Activated naive CD8-positive, alpha-beta T cell (primary cell): ENCODE data around the gene WBP1.
"Not testable (repeated sequence)": the region's sequence is repeated elsewhere in the genome, so short reads cannot be mapped to it uniquely, and the experiment has no call there.

ENCODE experiments used
- H3K27ac Mint-ChIP-seq: one replicate; pipeline ENCODE4 v1.8.0; 2021; ENCODE audit warnings: mixed read lengths
- H3K27me3 Mint-ChIP-seq: one replicate; pipeline ENCODE4 v1.8.0; 2021; ENCODE audit warnings: mixed read lengths
- H3K36me3 Mint-ChIP-seq: one replicate; pipeline ENCODE4 v1.8.0; 2021; ENCODE audit warnings: mixed read lengths
- H3K4me1 Mint-ChIP-seq: one replicate; pipeline ENCODE4 v1.8.0; 2021; ENCODE audit warnings: low read depth, mixed read lengths
- H3K4me3 Mint-ChIP-seq: one replicate; pipeline ENCODE4 v1.8.0; 2021; ENCODE audit warnings: mild to moderate bottlenecking, mixed read lengths
- H3K9me3 Mint-ChIP-seq: one replicate; pipeline ENCODE4 v1.8.0; 2021; ENCODE audit warnings: low read depth, mixed read lengths

WBP1 gene

GRCh38 chr2:74458132-74458937, at the start of gene WBP1:
WBP1 (plus strand) TSS chr2:74458438; CDS start chr2:74458603, 165 bp downstream.
- Mint-ChIP-seq H3K4me1 (peaks cover 60% of the 10 kb centered on the region), H3K36me3 (peaks cover 10% of the 10 kb centered on the region), H3K4me3 (peak within 1 kb of the TSS; percentile 98), H3K27ac (peak within 1 kb of the TSS; percentile 98), H3K27me3 (no peaks in the 10 kb centered on the region), H3K9me3 (no peaks in the 10 kb centered on the region)

- Mint-ChIP-seq H3K9me3 (no peaks in the 10 kb centered on the region), H3K27me3 (peaks cover 1% of the 10 kb centered on the region), H3K36me3 (no peaks in the 10 kb centered on the region), H3K4me1 (peaks cover 18% of the 10 kb centered on the region), H3K27ac (no peak overlapping the region), H3K4me3 (no peak overlapping the region)
Observed at GRCh38 chr2:74413001-74413698, 45.1 kb upstream of the WBP1 start.

DNA sequence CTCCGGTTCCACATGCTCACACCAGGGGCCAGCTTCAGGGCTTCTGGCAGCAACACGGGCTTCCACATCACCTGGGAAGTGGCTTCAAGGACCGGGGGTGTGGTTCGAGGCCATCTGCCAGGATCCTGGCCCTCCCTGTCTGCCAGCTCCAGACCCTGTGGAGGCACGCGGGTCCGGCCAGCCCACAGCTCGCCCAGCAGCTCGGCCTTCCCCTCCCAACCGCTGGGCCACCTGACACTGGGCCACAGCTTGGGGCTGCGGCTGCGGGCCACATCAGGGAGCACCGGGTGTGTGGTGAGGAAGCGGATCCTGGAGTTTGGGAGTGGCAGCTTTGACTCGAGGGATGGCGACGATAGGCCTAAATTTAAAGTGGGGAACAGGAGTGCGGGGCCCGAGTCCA, 43.8 kb upstream of the WBP1 start:
- no peak overlapping the region for H3K27ac Mint-ChIP-seq
- H3K4me1 Mint-ChIP-seq: peaks cover 18% of the 10 kb centered on the region
- H3K27me3 Mint-ChIP-seq: peaks cover under 1% of the 10 kb centered on the region
- no peaks in the 10 kb centered on the region for H3K9me3 Mint-ChIP-seq
- peak overlapping the region; percentile 66 for H3K4me3 Mint-ChIP-seq
- no peaks in the 10 kb centered on the region for H3K36me3 Mint-ChIP-seq

DNA sequence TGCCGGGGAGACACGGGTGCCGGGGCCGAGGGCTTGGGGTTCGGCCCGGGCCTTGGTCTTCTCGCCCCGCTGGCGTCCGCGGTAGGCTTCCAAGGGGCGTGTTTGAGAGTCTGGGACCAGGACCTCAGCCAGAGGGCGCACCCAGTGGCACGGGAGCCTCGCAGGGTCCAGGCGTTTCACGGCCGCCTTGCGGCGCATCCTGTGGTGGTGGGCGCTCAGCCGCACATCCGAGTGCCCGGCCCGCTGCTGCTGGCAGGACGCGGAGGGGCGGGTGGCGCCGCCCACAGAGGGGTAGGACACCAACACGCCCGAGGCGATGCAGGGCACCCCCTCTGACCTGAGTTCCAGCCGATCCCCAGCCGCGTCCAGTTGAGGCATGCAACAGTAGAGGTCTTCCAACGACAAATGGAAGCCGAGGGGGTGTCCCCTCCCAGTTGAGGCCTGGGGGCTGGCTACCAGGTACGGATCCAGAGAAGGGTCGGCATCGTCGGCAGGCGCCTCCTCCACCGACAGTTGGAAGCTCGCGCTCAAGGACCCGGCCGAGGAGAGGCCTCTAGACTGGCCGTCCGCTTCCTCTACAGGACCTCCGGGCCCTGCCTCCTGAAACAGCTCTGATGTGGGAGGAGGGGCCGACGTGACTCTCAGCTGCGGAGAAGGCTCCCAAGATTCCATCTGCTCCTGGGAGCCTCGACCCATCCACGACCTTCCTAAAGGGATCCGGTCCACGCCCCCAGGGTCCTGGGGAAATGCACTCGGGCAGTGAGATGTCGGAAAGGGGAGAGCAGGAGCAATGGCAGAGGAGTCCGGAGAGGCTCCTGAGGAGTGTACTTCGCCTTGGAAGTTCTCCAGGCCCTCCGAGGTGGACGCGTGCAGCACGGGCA, 43.1 kb upstream of the WBP1 start:
- H3K27me3 Mint-ChIP-seq: no peaks in the 10 kb centered on the region
- no peaks in the 10 kb centered on the region for H3K36me3 Mint-ChIP-seq
- no peak overlapping the region for H3K27ac Mint-ChIP-seq
- H3K4me1 Mint-ChIP-seq: peaks cover 22% of the 10 kb centered on the region
- H3K4me3 Mint-ChIP-seq: peak overlapping the region; percentile 66
- H3K9me3 Mint-ChIP-seq: no peaks in the 10 kb centered on the region

GRCh38 chr2:74415762-74416395, 42.4 kb upstream of the WBP1 start:
- Mint-ChIP-seq H3K9me3 (no peaks in the 10 kb centered on the region), H3K27ac (no peak overlapping the region), H3K36me3 (no peaks in the 10 kb centered on the region), H3K4me1 (peaks cover 27% of the 10 kb centered on the region), H3K4me3 (peak overlapping the region; percentile 65), H3K27me3 (no peaks in the 10 kb centered on the region)

GRCh38 chr2:74416778-74417177, 41.5 kb upstream of the WBP1 start:
- no peak overlapping the region for H3K27ac Mint-ChIP-seq
- H3K4me1 Mint-ChIP-seq: peaks cover 32% of the 10 kb centered on the region
- H3K27me3 Mint-ChIP-seq: no peaks in the 10 kb centered on the region
- no peaks in the 10 kb centered on the region for H3K9me3 Mint-ChIP-seq
- H3K36me3 Mint-ChIP-seq: no peaks in the 10 kb centered on the region
- no peak overlapping the region for H3K4me3 Mint-ChIP-seq

DNA sequence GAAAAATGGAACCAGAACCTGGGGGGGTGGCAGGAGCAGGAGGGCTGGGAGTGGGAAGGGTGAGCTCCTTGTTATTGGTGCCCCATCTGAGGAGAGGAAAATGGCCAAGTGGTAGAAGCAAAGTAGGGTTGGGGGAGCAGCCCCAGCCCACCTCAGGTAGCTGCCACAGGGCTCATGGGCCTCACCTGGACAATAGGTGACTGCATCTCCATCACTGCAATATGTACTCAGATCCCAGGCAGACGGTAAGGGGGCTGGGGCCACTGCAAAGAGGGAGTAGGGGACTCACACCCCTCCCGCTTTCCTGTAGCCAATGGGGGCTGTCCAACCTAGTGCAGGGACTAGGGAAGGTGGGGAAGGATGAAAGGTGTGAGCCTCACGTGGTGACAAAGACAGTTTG, 41.0 kb upstream of the WBP1 start:
- peaks cover 32% of the 10 kb centered on the region for H3K4me1 Mint-ChIP-seq
- no peak overlapping the region for H3K27ac Mint-ChIP-seq
- H3K4me3 Mint-ChIP-seq: no peak overlapping the region
- H3K27me3 Mint-ChIP-seq: no peaks in the 10 kb centered on the region
- H3K9me3 Mint-ChIP-seq: no peaks in the 10 kb centered on the region
- H3K36me3 Mint-ChIP-seq: no peaks in the 10 kb centered on the region

DNA sequence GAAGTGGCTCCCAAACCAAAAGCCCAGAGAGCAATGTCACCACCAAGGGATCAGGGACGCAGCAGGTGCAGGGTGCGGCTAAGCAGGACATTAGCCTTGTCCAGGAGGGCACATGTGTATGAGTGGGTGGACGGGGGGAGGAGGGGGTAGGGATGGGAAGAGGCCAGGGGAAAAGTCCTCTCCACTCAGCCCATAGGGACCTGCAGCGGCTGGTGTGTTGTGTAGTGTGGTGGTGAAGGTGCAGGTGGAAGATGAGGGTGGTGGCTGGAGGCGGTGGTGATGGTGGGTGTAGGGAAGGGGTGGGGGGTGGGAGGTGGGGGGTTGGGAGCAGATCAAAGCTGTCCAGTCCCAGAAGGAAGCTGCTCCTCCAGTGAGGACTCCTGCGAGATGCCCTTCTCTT, 40.5 kb upstream of the WBP1 start:
- Mint-ChIP-seq H3K36me3 (no peaks in the 10 kb centered on the region), H3K4me1 (peaks cover 34% of the 10 kb centered on the region), H3K27me3 (no peaks in the 10 kb centered on the region), H3K27ac (no peak overlapping the region), H3K9me3 (no peaks in the 10 kb centered on the region), H3K4me3 (no peak overlapping the region)

GRCh38 chr2:74418312-74418711, 39.9 kb upstream of the WBP1 start:
- Mint-ChIP-seq H3K9me3 (no peaks in the 10 kb centered on the region), H3K27ac (no peak overlapping the region), H3K4me1 (peaks cover 34% of the 10 kb centered on the region), H3K36me3 (no peaks in the 10 kb centered on the region), H3K27me3 (no peaks in the 10 kb centered on the region), H3K4me3 (no peak overlapping the region)

GRCh38 chr2:74419345-74419744, 38.9 kb upstream of the WBP1 start:
- no peaks in the 10 kb centered on the region for H3K9me3 Mint-ChIP-seq
- no peak overlapping the region for H3K27ac Mint-ChIP-seq
- H3K36me3 Mint-ChIP-seq: no peaks in the 10 kb centered on the region
- peaks cover 28% of the 10 kb centered on the region for H3K4me1 Mint-ChIP-seq
- H3K4me3 Mint-ChIP-seq: no peak overlapping the region
- no peaks in the 10 kb centered on the region for H3K27me3 Mint-ChIP-seq

DNA sequence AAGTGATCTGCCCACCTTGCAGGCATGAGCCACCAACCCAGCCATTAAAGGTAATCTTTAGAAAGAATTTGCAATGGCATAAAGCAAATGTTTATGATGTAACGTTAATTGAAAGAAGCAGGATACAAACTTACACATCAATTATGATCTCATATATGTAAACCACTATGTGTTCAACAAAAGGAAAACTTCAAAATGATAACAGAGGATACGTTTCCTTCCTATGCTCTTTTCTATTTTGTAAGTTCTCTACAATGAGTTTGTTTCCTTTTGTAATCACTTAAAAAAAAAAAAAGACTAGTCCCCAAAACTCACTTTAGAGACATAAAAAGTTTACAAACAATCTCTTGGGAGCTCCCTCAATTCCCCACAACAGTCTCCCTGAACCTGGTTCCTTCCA, 38.2 kb upstream of the WBP1 start:
- Mint-ChIP-seq H3K27ac (peak overlapping the region; percentile 73), H3K9me3 (no peaks in the 10 kb centered on the region), H3K4me3 (peak overlapping the region; percentile 78), H3K36me3 (no peaks in the 10 kb centered on the region), H3K4me1 (peaks cover 28% of the 10 kb centered on the region), H3K27me3 (no peaks in the 10 kb centered on the region)

DNA sequence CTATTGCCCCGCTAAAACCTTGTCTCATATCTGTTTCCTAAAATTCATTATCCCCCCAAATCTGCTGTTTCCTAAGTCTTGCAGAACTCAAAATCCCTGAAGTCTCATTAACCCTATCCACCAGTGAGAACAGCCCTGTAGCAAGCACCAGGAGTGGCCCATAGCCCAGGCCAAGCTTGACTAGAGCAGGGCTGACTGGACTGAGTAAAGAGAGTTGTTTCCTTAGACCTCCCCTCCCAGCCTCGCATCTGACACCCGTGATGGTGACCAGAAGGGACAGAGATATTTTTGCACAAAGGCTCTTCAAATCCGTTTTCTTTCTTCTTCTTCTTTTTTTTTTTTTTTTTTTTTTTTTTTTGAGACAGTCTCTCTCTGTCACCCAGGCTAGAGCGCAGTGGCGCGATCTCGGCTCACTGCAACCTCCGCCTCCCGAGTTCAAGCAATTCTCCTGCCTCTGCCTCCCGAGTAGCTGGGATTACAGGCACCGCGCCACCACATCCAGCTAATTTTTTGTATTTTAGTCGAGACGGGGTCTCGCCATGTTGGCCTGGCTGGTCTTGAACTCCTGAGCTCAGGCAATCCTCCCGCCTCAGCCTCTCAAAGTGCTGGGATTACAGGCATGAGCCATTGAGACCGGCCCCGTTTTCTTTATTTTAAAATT, 37.7 kb upstream of the WBP1 start:
- not testable (repeated sequence) for H3K9me3 Mint-ChIP-seq, H3K36me3 Mint-ChIP-seq, H3K27me3 Mint-ChIP-seq
- H3K4me1 Mint-ChIP-seq: peaks cover 26% of the 10 kb centered on the region
- H3K4me3 Mint-ChIP-seq: peak overlapping the region; percentile 100
- H3K27ac Mint-ChIP-seq: peak overlapping the region; percentile 87

DNA sequence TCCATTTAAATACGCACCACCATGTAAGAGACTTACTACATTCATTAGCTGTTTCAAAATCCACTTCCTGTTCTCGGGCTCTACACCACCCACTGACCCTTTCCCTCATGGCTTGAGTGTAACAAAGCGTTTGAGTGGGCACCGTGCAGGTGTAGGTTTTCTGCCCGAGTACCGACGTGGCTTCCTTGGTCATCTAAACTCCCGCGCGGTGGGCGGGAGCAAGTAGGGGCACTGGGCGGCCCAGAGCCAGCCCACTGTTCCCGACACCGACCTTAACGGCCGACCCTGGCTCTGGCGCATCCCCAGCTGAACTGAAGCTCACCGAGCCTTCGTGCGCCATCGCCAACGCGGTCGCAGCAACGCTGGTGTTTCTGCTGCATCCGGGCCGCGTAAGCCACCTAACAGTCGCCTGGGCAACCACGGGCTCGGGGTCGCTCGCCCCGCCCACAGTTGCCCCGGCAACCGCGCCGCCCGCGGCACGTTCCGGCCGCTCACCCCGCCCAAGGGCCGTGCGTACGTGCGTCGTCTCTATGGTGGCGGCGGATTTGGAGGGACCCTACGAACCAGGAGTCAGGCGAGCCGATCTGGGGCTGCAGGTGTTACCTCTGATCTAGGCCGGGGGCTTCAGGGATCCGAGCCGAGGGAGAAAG, 36.9 kb upstream of the WBP1 start, which contains the start of the genes C2orf81 and WDR54:
TSS of gene C2orf81 (minus strand) at position 399 of the 650 bp plus-strand sequence. CDS start at position 340, 59 bp downstream.
TSS of gene WDR54 (plus strand) at position 510 of the 650 bp plus-strand sequence. CDS start 424 bp downstream, outside the sequence.
- no peaks in the 10 kb centered on the region for H3K9me3 Mint-ChIP-seq
- no peaks in the 10 kb centered on the region for H3K36me3 Mint-ChIP-seq
- peaks cover 21% of the 10 kb centered on the region for H3K4me1 Mint-ChIP-seq
- H3K27ac Mint-ChIP-seq: peak within 1 kb of the TSS; percentile 96
- peak within 1 kb of the TSS; percentile 100 for H3K4me3 Mint-ChIP-seq
- H3K27me3 Mint-ChIP-seq: no peaks in the 10 kb centered on the region
